ENCODE data around the gene KIFC1. TPM values are rescaled to one million over a fixed set of nuclear protein-coding genes. Genes with fewer than 3 reads are reported as not detected.
"Not testable (repeated sequence)": the region's sequence is repeated elsewhere in the genome, so short reads cannot be mapped to it uniquely, and the experiment has no call there.

KIFC1 gene
- total RNA-seq, 2 donors from 2014 or later: 4.1 to 14.7 TPM

- ATAC-seq; intact Hi-C loops (cut with DNase I, micrococcal nuclease); DNase-seq: not testable (repeated sequence)
Observed at GRCh38 chr6:33371901-33372300, 19.7 kb upstream of the KIFC1 start.

DNA sequence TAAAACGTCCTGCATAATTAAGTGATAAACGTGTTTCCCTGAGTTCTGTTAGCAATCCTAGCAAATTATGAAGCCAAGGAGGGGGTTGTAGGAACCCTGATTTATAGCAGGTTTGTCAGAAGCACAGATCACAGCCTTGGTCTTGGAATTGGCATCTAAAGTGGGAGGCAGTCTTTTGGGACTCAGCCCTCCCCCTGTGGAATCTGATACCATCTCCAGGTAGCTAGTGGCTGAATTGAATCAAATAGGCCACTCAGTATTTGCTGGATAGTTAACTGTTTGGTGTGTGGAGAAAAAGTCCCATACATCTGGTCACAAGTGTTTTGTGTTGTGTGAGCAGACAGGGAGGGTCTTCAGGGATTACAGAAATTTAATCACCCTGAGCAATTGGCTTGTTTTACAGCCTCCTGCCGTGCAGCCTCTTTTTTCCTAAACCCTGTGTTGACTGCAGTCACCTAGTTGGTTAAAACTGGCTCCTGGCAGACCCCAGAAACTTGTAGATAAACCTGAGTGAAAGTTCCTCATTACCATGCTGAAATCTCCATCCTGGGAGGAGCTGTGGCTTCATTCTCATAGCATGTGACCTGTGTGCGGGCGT, 19.0 kb upstream of the KIFC1 start:
- ATAC-seq (no peak), DNase-seq (no peak)
- intact Hi-C loops (cut with DNase I, micrococcal nuclease): no loop called here

GRCh38 chr6:33373960-33374910, 17.4 kb upstream of the KIFC1 start:
- ATAC-seq (no peak), DNase-seq (no peak)
- intact Hi-C loops (cut with DNase I, micrococcal nuclease): no loop called here

DNA sequence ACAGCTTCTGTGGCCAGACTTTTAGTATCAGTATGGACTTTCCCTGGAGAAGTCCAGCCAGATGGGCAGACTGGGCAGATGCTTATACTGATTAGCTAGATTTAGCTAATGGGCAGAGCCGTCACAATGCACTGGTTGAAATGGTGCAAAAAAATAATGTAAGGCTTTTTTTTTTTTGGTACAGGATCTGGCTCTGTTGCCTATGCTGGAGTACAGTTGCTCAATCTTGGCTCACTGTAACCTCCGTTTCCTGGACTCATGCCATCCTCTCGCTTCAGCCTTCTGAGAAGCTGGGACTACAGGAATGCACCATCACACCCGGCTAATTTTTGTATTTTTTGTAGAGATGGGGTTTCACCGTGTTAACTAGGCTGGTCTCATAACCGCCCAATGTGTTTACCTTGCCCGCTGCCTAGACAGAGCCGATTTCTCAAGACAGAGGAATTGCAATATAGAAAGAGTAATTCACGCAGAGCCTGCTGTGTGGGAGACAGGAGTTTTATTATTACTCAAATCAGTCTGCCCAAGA, 16.4 kb upstream of the KIFC1 start:
- DNase-seq: peak; percentile 48 to 53
- ATAC-seq: peak; percentile 33
- intact Hi-C loops (cut with DNase I, micrococcal nuclease): no loop called here

DNA sequence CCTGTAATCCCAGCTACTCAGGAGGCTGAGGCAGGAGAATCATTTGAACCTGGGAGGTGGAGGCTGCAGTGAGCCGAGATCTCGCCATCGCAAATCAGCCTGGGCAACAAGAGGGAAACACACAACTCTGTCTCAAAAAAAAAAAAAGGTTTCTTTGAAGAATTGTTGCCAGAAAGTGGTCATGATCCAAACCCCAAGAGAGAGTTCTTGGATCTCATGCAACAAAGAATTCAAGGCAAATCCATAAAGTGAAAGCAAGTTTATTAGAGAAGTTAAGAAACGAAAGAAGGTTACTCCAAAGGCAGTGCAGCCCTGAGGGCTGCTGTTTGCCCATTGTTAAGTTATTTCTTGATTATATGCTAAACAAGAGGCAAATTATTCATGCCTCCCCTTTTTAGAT, 14.5 kb upstream of the KIFC1 start:
- intact Hi-C loops (cut with DNase I, micrococcal nuclease): no loop called here
- no peak for DNase-seq
- no peak for ATAC-seq

DNA sequence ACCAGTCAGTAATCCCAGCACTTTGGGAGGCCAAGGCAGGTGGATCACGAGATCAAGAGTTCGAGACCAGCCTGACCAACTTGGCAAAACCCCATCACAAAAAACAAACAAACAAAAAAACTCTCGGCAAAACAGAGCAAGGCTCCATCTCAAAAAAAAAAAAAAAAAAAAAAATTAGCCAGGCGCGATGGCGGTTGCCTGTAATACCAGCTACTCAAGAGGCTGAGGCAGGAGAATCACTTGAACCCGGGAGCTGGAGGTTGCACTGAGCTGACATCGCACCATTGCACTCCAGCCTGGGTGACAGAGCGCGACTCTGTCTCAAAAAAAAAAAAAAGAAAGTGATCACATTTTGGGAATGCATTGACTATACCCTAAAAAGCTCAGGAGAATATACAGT, 12.4 kb upstream of the KIFC1 start:
- intact Hi-C loops (cut with DNase I, micrococcal nuclease); ATAC-seq: not testable (repeated sequence)

DNA sequence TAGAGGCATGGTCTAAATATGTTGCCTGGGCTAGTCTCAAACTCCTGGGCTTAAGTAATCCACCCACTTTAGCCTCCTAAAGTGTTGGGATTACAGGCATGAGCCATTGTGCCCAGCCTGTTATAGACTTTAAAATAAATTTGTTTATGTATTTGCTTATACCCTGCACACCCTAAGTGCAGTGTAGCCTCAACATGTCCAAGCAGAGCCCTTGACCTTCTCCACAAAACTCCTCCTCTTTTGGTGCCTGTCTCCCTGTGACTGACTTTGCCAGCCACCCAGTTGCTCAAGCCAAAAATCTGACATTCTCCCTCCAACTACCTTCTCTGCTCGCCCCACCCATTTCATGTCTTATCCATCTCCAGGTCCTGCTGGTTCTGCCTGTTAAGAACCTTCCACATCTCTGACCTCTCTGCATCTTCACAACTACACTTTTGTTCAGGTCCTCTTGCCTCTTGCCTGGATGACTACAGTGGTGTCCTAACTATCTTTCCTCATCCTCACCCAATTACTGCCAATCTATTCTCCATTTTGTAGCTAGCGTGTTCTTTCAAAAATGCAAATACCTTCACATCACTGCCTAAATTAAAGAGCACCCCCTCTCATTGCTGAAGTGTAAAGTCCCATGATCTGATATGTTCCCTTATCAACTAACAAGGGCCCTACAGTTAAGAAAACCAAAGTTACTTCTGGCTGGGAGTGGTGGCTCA, 11.2 kb upstream of the KIFC1 start:
- intact Hi-C loops (cut with DNase I, micrococcal nuclease): loop anchor here in 1 of 2 donors (10.0 kb wide), 1 partner anchor 74 kb away; the partner anchor contains the start of gene ZBTB9

More for the DNA sequence above, 12.4 kb upstream of the KIFC1 start:
- not testable (repeated sequence) for DNase-seq

DNA sequence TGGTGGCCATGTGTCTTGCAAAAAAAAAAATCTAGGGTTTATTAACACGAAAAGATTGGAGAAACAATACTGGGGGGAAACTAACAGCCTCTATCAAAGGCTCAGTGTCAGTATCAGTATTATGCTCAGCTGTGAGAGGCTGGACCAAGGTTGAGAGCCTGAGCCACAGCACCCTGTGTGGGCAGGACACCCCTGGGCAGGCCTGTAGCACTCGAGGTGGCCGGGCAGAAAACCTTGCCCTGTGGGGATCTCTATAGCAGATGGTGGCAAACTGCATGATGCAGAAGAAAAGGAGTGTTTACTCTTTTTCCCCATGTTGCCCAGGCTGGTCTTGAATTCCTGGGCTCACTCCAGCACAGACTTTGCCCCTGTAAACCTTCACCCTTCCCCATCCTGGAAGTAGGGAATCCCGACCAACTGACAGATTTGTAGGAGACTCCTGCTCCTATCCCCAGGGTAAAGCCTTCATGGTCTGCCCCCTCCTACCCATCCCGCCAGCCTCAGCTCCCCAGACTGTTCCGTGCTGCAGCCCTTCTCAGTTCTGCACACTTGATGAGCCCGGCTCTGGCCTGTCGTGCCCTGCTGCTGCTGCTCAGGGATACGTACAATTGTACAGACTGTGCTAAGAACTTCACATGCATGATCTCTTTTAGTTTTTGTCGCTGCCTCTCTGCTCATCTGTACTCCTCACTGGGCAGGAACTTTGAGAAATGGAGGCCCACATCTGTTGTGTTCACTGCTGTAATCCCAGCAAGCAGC, 8.0 kb upstream of the KIFC1 start:
- ATAC-seq (no peak), DNase-seq (no peak)
- intact Hi-C loops (cut with DNase I, micrococcal nuclease): loop anchor here in 1 of 2 donors (10.0 kb wide), 1 partner anchor 71 kb away; the partner anchor contains the start of gene ZBTB9

More for the DNA sequence above, 11.2 kb upstream of the KIFC1 start:
- DNase-seq (no peak), ATAC-seq (no peak)

GRCh38 chr6:33384581-33385020, 7.0 kb upstream of the KIFC1 start:
- DNase-seq: no peak
- intact Hi-C loops (cut with DNase I, micrococcal nuclease): loop anchor here in 1 of 2 donors (10.0 kb wide), 1 partner anchor 70 kb away; the partner anchor contains the start of gene ZBTB9
- peak; percentile 68 for ATAC-seq

GRCh38 chr6:33390173-33390572, 1.4 kb upstream of the KIFC1 start:
- DNase-seq: no peak
- no peak for ATAC-seq
- intact Hi-C loops (cut with DNase I, micrococcal nuclease): no loop called here

DNA sequence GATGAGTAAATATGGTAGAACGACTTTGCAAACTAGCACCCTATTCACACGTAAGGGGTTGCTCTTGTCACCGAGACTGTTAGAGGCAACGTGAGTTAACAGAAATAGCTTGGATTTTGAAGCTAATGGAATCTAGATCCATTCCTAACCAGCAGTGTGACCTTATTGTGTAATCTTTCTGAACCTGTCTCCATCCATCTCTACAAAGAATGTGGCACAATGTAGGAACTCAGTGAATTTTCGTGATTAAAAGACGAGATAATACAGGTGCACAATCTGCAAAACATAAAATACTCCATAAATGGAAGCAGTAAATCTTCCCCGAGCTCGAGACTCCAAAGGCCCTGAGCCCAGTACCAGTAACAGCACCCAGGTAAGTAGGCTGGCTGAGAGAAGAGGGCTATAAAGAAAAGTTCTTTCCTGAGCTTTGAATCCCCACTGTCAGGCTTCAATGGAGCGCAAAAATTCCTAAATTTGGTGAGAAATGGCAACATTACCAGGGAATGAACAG, 801 bp upstream of the KIFC1 start:
- ATAC-seq (no peak), DNase-seq (no peak)
- intact Hi-C loops (cut with DNase I, micrococcal nuclease): no loop called here

DNA sequence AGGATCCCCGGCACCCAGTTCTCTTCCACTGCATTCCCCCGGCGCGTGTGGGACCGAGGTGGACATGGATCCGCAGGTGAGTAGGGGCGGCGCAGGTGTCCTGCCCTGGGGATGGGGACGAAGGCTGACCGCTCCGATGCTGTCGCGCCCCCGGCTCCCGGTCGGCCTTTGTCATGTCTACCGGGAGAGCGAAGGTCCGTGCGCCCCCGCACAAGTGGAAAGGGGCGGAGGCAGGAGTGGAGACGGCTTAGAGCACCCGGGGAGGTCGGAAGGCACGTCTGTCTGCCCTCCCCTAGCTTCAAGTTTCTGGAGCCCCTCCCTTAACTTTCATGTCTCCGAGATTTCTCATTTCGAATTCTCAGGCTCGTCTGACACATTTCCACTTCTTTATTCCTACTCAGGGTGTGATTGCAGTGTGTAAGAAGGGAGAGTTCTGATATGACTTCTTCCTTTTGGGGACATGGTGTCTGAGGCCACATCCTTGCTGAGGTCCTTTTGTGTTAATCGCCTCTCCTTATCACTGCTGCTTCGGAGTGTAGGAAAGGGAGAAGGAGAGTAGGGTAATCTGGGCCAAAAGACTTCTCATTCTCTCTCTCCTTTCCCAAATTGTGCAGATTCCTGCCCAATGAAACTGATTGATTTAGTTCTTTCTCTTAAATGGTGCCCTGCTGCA, 435 bp downstream of the KIFC1 start:
- intact Hi-C loops (cut with DNase I, micrococcal nuclease): no loop called here
- DNase-seq: no peak
- ATAC-seq: peak; percentile 0

GRCh38 chr6:33392595-33392948, 949 bp downstream of the KIFC1 start:
- DNase-seq (no peak), ATAC-seq (no peak)
- intact Hi-C loops (cut with DNase I, micrococcal nuclease): no loop called here

DNA sequence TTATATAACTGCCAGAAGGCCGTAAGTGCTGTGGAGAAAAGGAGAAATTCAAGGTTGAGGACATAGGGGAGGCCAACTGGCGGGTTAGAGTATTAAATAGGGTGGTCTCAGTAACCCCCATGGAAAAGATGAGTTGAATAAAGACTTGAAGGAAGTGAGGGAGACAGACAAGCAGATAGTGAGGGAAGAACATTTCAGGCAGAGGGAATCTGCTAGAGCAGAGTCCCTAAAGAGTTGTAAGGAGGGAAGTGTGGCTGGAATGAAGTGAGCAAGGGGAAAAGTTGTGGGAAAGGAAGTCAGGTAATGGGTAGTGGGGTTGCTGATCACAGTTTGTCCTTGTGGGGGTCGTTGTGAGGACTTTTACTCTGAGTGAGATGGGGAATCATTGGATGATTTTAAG, 1.4 kb downstream of the KIFC1 start:
- intact Hi-C loops (cut with DNase I, micrococcal nuclease): no loop called here
- DNase-seq (no peak), ATAC-seq (no peak)

DNA sequence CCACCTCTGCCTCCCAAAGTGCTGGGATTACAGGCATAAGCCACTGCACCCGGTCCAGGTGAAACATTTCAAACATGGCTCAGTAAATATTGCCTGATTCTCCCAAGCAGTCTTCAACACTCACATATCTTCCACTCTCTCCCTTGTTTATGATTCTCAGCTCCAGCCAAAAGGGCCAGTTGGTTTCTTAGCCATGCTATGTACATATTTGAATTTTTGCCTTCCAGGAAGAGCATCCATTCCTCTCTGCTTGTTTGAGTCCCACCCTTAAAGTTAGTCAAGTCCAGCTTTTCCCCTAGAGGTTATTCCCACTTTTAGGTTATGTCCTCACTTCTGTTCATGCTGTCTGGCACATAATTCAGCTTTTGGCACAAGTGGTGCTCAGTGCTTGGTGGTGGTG, 5.9 kb downstream of the KIFC1 start:
- intact Hi-C loops (cut with DNase I, micrococcal nuclease): no loop called here
- DNase-seq: no peak
- no peak for ATAC-seq

GRCh38 chr6:33398601-33399000, 7.0 kb downstream of the KIFC1 start:
- intact Hi-C loops (cut with DNase I, micrococcal nuclease); DNase-seq: not testable (repeated sequence)
- ATAC-seq: peak; percentile 77

GRCh38 chr6:33399881-33400280, 8.3 kb downstream of the KIFC1 start:
- intact Hi-C loops (cut with DNase I, micrococcal nuclease); ATAC-seq: not testable (repeated sequence)

GRCh38 chr6:33404884-33405283, 13.3 kb downstream of the KIFC1 start:
- intact Hi-C loops (cut with DNase I, micrococcal nuclease): no loop called here
- no peak for ATAC-seq
- DNase-seq: no peak

More at GRCh38 chr6:33399881-33400280, 8.3 kb downstream of the KIFC1 start:
- not testable (repeated sequence) for DNase-seq
